Measurements from ENCODE around the gene NBPF3. TPM values are rescaled to one million over a fixed set of nuclear protein-coding genes. Genes with fewer than 3 reads are reported as not detected.
"Not testable (repeated sequence)": the region's sequence is repeated elsewhere in the genome, so short reads cannot be mapped to it uniquely, and the experiment has no call there.

The NBPF3 gene
- total RNA-seq, 1 experiment from 2014 or later, result 15.9 TPM

GRCh38 chr1:21457654-21458053 is 17.7 kb downstream of the NBPF3 start:
- POLR2A ChIA-PET, result no interaction called here
- in situ Hi-C loops (cut with HindIII; ENCODE audit: low pct_unique_long_range_greater_than_20kb, low sequenced_read_pairs), result no loop called here
- TF ChIP-seq SIN3A (IDR thresholded peaks at IDR 0.05; ENCODE audit: borderline replicate concordance, insufficient read depth, low read depth, low read length), result no peak
- TF ChIP-seq TCF7L2 (IDR thresholded peaks at IDR 0.05; ENCODE audit: low read depth, low read length), result no peak
- TF ChIP-seq CTCF (IDR thresholded peaks at IDR 0.05), result no peak
- no peak for TF ChIP-seq REST (IDR thresholded peaks at IDR 0.05; ENCODE audit: insufficient read depth in 1 of 2, low read depth in 2 of 2, low read length in 1 of 2)
- TF ChIP-seq POLR2AphosphoS5 (IDR thresholded peaks at IDR 0.05; ENCODE audit: low read depth, low read length), result no peak
- H3K27me3 ChIP-seq (ENCODE audit: control insufficient read depth, insufficient read depth, low read length), result no peaks in the 10 kb centered on the region
- no peak overlapping the region for H3K4me3 ChIP-seq (ENCODE audit: low read depth in 2 of 2, low read length in 2 of 2)
- no peaks in the 10 kb centered on the region for H3K4me1 ChIP-seq (ENCODE audit: control insufficient read depth, insufficient read depth, low read length)
- ATAC-seq, result no peak
- DNase-seq (ENCODE audit: low read depth, low spot score), result no peak
- no peaks in the 10 kb centered on the region for H3K36me3 ChIP-seq (ENCODE audit: control insufficient read depth, insufficient read depth, low read length)
- BruUV-seq (replicated peaks), result no TSS peak
- no peaks in the 10 kb centered on the region for H3K9me3 ChIP-seq (ENCODE audit: control insufficient read depth, insufficient read depth, low read depth, low read length)
- CTCF ChIA-PET, result interaction anchor here (0.6 kb wide), 1 partner anchor 18 kb away, joined by 3 read pairs; no protein-coding TSS in a partner anchor
- intact Hi-C loops (cut with micrococcal nuclease; ENCODE audit: unreplicated experiment), result no loop called here
- H3K27ac ChIP-seq (ENCODE audit: low read length), result no peak overlapping the region

GRCh38 chr1:21465127-21465526 is 25.2 kb downstream of the NBPF3 start:
- H3K36me3 ChIP-seq (ENCODE audit: control insufficient read depth, insufficient read depth, low read length); H3K9me3 ChIP-seq (ENCODE audit: control insufficient read depth, insufficient read depth, low read depth, low read length); POLR2A ChIA-PET; ATAC-seq; H3K4me1 ChIP-seq (ENCODE audit: control insufficient read depth, insufficient read depth, low read length); H3K27me3 ChIP-seq (ENCODE audit: control insufficient read depth, insufficient read depth, low read length); intact Hi-C loops (cut with micrococcal nuclease; ENCODE audit: unreplicated experiment); CTCF ChIA-PET; BruUV-seq (replicated peaks); in situ Hi-C loops (cut with HindIII; ENCODE audit: low pct_unique_long_range_greater_than_20kb, low sequenced_read_pairs); DNase-seq (ENCODE audit: low read depth, low spot score); H3K27ac ChIP-seq (ENCODE audit: low read length); H3K4me3 ChIP-seq (ENCODE audit: low read depth in 2 of 2, low read length in 2 of 2): not testable (repeated sequence)

- intact Hi-C loops (cut with micrococcal nuclease; ENCODE audit: unreplicated experiment); BruUV-seq (replicated peaks); in situ Hi-C loops (cut with HindIII; ENCODE audit: low pct_unique_long_range_greater_than_20kb, low sequenced_read_pairs): not testable (repeated sequence)
Observed at GRCh38 chr1:21467946-21468345, 28.0 kb downstream of the NBPF3 start.

More at GRCh38 chr1:21467946-21468345, 28.0 kb downstream of the NBPF3 start:
- H3K4me3 ChIP-seq (ENCODE audit: low read depth in 2 of 2, low read length in 2 of 2); H3K9me3 ChIP-seq (ENCODE audit: control insufficient read depth, insufficient read depth, low read depth, low read length); ATAC-seq; H3K4me1 ChIP-seq (ENCODE audit: control insufficient read depth, insufficient read depth, low read length); POLR2A ChIA-PET; H3K27me3 ChIP-seq (ENCODE audit: control insufficient read depth, insufficient read depth, low read length); H3K27ac ChIP-seq (ENCODE audit: low read length); H3K36me3 ChIP-seq (ENCODE audit: control insufficient read depth, insufficient read depth, low read length); DNase-seq (ENCODE audit: low read depth, low spot score); CTCF ChIA-PET: not testable (repeated sequence)
